ENCODE data around the gene ARVCF. TPM values are rescaled to one million over a fixed set of nuclear protein-coding genes. Genes with fewer than 3 reads are reported as not detected.

ARVCF gene
- total RNA-seq, 1 experiment from 2014 or later: 11.1 TPM

- intact Hi-C loops (cut with micrococcal nuclease; ENCODE audit: unreplicated experiment): no loop called here
- POLR2A ChIA-PET (ENCODE audit: low non-redundant PET): no interaction called here
- Histone ChIP-seq H3K36me3 (ENCODE audit: insufficient read depth, low read length, poor library complexity, severe bottlenecking) (no peaks in the 10 kb centered on the region), H3K27me3 (replicated peaks; ENCODE audit: insufficient read depth, low read depth, low read length, poor library complexity) (no peaks in the 10 kb centered on the region), H3K4me3 (ENCODE audit: low read depth, low read length, poor library complexity, severe bottlenecking) (no peak overlapping the region), H3K9me3 (ENCODE audit: low read depth, low read length, poor library complexity, severe bottlenecking) (peaks cover 13% of the 10 kb centered on the region), H3K27ac (ENCODE audit: low read depth, low read length, poor library complexity, severe bottlenecking) (no peak overlapping the region), H3K4me1 (ENCODE audit: insufficient read depth, low read length, poor library complexity, severe bottlenecking) (no peaks in the 10 kb centered on the region)
- no peak for TF ChIP-seq CTCF (conservative IDR thresholded peaks at IDR 0.05; ENCODE audit: low read depth, low read length)
- no peak for TF ChIP-seq EZH2 (IDR thresholded peaks at IDR 0.05; ENCODE audit: borderline replicate concordance, low read depth, low read length, poor library complexity, severe bottlenecking)
- no TSS peak for BruUV-seq (replicated peaks)
- CTCF ChIA-PET: no interaction called here
- no peak for DNase-seq (ENCODE audit: low spot score)
Measured at GRCh38 chr22:20008221-20008995, 8.2 kb downstream of the ARVCF start.

GRCh38 chr22:20004464-20004863 is 12.2 kb downstream of the ARVCF start:
- TF ChIP-seq EZH2 (IDR thresholded peaks at IDR 0.05; ENCODE audit: borderline replicate concordance, low read depth, low read length, poor library complexity, severe bottlenecking) (no peak), CTCF (conservative IDR thresholded peaks at IDR 0.05; ENCODE audit: low read depth, low read length) (no peak)
- DNase-seq (ENCODE audit: low spot score): no peak
- Histone ChIP-seq H3K4me1 (ENCODE audit: insufficient read depth, low read length, poor library complexity, severe bottlenecking) (no peaks in the 10 kb centered on the region), H3K4me3 (ENCODE audit: low read depth, low read length, poor library complexity, severe bottlenecking) (no peak overlapping the region), H3K27ac (ENCODE audit: low read depth, low read length, poor library complexity, severe bottlenecking) (no peak overlapping the region), H3K27me3 (replicated peaks; ENCODE audit: insufficient read depth, low read depth, low read length, poor library complexity) (no peaks in the 10 kb centered on the region), H3K9me3 (ENCODE audit: low read depth, low read length, poor library complexity, severe bottlenecking) (peaks cover 15% of the 10 kb centered on the region), H3K36me3 (ENCODE audit: insufficient read depth, low read length, poor library complexity, severe bottlenecking) (no peaks in the 10 kb centered on the region)
- intact Hi-C loops (cut with micrococcal nuclease; ENCODE audit: unreplicated experiment): no loop called here
- ChIA-PET CTCF (no interaction called here), POLR2A (ENCODE audit: low non-redundant PET) (no interaction called here)
- no TSS peak for BruUV-seq (replicated peaks)

GRCh38 chr22:20003304-20003703 is 13.3 kb downstream of the ARVCF start:
- H3K27ac ChIP-seq (ENCODE audit: low read depth, low read length, poor library complexity, severe bottlenecking): no peak overlapping the region
- H3K9me3 ChIP-seq (ENCODE audit: low read depth, low read length, poor library complexity, severe bottlenecking): peaks cover 15% of the 10 kb centered on the region
- no peaks in the 10 kb centered on the region for H3K27me3 ChIP-seq (replicated peaks; ENCODE audit: insufficient read depth, low read depth, low read length, poor library complexity)
- no peak for DNase-seq (ENCODE audit: low spot score)
- intact Hi-C loops (cut with micrococcal nuclease; ENCODE audit: unreplicated experiment): no loop called here
- H3K4me3 ChIP-seq (ENCODE audit: low read depth, low read length, poor library complexity, severe bottlenecking): no peak overlapping the region
- no peaks in the 10 kb centered on the region for H3K36me3 ChIP-seq (ENCODE audit: insufficient read depth, low read length, poor library complexity, severe bottlenecking)
- POLR2A ChIA-PET (ENCODE audit: low non-redundant PET): no interaction called here
- TF ChIP-seq EZH2 (IDR thresholded peaks at IDR 0.05; ENCODE audit: borderline replicate concordance, low read depth, low read length, poor library complexity, severe bottlenecking): no peak
- TF ChIP-seq CTCF (conservative IDR thresholded peaks at IDR 0.05; ENCODE audit: low read depth, low read length): no peak
- CTCF ChIA-PET: no interaction called here
- no TSS peak for BruUV-seq (replicated peaks)
- H3K4me1 ChIP-seq (ENCODE audit: insufficient read depth, low read length, poor library complexity, severe bottlenecking): peaks cover 4% of the 10 kb centered on the region
